HCT116 (cell line): ENCODE data around the gene COL20A1.

ENCODE experiments used
- CEBPB ChIP-seq: IDR thresholded peaks from 2 replicates; pipeline ENCODE4 v1.6.1; 2012; ENCODE audit warnings: low read depth
- CTCF ChIP-seq, 3 experiments: fragments of 200-600 bp in 1 of 3; sonication (generic) in 1 of 3; IDR thresholded peaks in 2 of 3; conservative IDR thresholded peaks in 1 of 3; 2 replicates each; pipeline ENCODE4 v1.5.1; 2012 to 2017; ENCODE audit warnings: low read depth in 2 of 3, low read length in 2 of 3, antibody characterized with exemption in 1 of 3, borderline replicate concordance in 1 of 3, control low read depth in 1 of 3, mild to moderate bottlenecking in 1 of 3, mixed read lengths in 1 of 3, mixed run types in 1 of 3, moderate library complexity in 1 of 3; ENCODE audit not compliant: insufficient read depth in 1 of 3
- EGR1 ChIP-seq: IDR thresholded peaks from 2 replicates; pipeline ENCODE4 v1.6.1; 2012; ENCODE audit warnings: low read depth
- ELF1 ChIP-seq: IDR thresholded peaks from 2 replicates; pipeline ENCODE4 v1.6.1; 2012; ENCODE audit warnings: low read depth, borderline replicate concordance
- EZH2 ChIP-seq: fragments of 200-600 bp; sonication (generic); IDR thresholded peaks from 2 replicates; pipeline ENCODE4 v1.6.1; 2017; ENCODE audit warnings: antibody characterized with exemption, mixed run types
- MAX ChIP-seq: IDR thresholded peaks from 2 replicates; pipeline ENCODE4 v1.6.1; 2012
- POLR2A ChIP-seq: IDR thresholded peaks from 2 replicates; pipeline ENCODE4 v1.7.0; 2011; ENCODE audit warnings: borderline replicate concordance; ENCODE audit not compliant: insufficient read depth, insufficient read length; ENCODE audit errors: extremely low read depth
- POLR2AphosphoS5 ChIP-seq: IDR thresholded peaks from 2 replicates; pipeline ENCODE4 v1.6.1; 2011; ENCODE audit warnings: mild to moderate bottlenecking, low read depth, low read length, moderate library complexity
- REST ChIP-seq: IDR thresholded peaks from 2 replicates; pipeline ENCODE4 v1.6.1; 2012; ENCODE audit warnings: low read depth
- TCF7L2 ChIP-seq: IDR thresholded peaks from 2 replicates; pipeline ENCODE4 v1.7.0; 2011; ENCODE audit warnings: borderline replicate concordance, inconsistent platforms; ENCODE audit not compliant: insufficient read depth, insufficient read length; ENCODE audit errors: extremely low read depth
- ZFX ChIP-seq: fragments of 450-650 bp; IDR thresholded peaks from 2 replicates; pipeline ENCODE4 v1.6.1; 2017
- ZNF274 ChIP-seq: fragments of 200-500 bp; sonication (Bioruptor generic); IDR thresholded peaks from 2 replicates; pipeline ENCODE4 v1.6.1; 2014; ENCODE audit warnings: mild to moderate bottlenecking, low read depth, low read length, inconsistent platforms

GRCh38 chr20:63261795-63262528 is 31.0 kb upstream of the COL20A1 start:
- no peak for TF ChIP-seq TCF7L2
- TF ChIP-seq CTCF (IDR thresholded peaks at IDR 0.05 in 2 of 3, conservative IDR thresholded peaks at IDR 0.05 in 1 of 3; ENCODE audit: borderline replicate concordance in 1 of 3, insufficient read depth in 1 of 3, low read depth in 2 of 3, low read length in 2 of 3): no peak
- no peak for TF ChIP-seq EZH2
- no peak for TF ChIP-seq EGR1
- TF ChIP-seq POLR2A: no peak
- TF ChIP-seq CEBPB: no peak
- TF ChIP-seq ELF1: no peak
- no peak for TF ChIP-seq MAX
- TF ChIP-seq ZFX: no peak
- TF ChIP-seq ZNF274: no peak
- TF ChIP-seq POLR2AphosphoS5: no peak
- no peak for TF ChIP-seq REST
